IMR-90 (cell line): ENCODE data around the gene NSF. TPM values are rescaled to one million over a fixed set of nuclear protein-coding genes. Genes with fewer than 3 reads are reported as not detected.
"Not testable (repeated sequence)": the region's sequence is repeated elsewhere in the genome, so short reads cannot be mapped to it uniquely, and the experiment has no call there.

ENCODE experiments used
- ATAC-seq: fragments of 200-7000 bp; cut with Tn5 transposase; 2 replicates; pipeline ENCODE4 v1.9.1; 2020; ENCODE audit warnings: low read depth, mild to moderate bottlenecking, moderate library complexity
- BruUV-seq: library from RNA; stranded (reverse); fragments of 400-500 nt; replicated peaks from 2 replicates; lab custom pipeline; 2021; lab: Mats Ljungman, UMichigan
- CTCF ChIA-PET: fragments of 300-600 bp; formaldehyde crosslinking; extraction: SDS; loops from one replicate; lab custom pipeline; 2021; ENCODE audit warnings: antibody characterized with exemption; lab: Yijun Ruan, JAX
- POLR2A ChIA-PET: fragments of 300-600 bp; sonication (Branson Sonifier 250); formaldehyde crosslinking; loops from one replicate; lab custom pipeline; 2022; ENCODE audit warnings: antibody characterized with exemption; ENCODE audit not compliant: unreplicated experiment; lab: Charles Lee
- DNase-seq: peaks from one replicate; pipeline ENCODE4 v3.0.0; 2013
- H2AFZ ChIP-seq: replicated peaks from 2 replicates; pipeline ENCODE3; 2013; ENCODE audit warnings: low read length, mild to moderate bottlenecking; ENCODE audit not compliant: poor library complexity
- H2AK5ac ChIP-seq: 2 replicates; pipeline ENCODE4 v1.6.1; 2013; ENCODE audit warnings: low read depth, low read length, inconsistent platforms
- H2AK9ac ChIP-seq: replicated peaks from 2 replicates; pipeline ENCODE3; 2013; ENCODE audit warnings: mild to moderate bottlenecking, low read depth, low read length, moderate library complexity; ENCODE audit not compliant: poor library complexity
- H2BK120ac ChIP-seq: 2 replicates; pipeline ENCODE4 v1.6.1; 2013; ENCODE audit warnings: low read depth, low read length, inconsistent platforms
- H2BK15ac ChIP-seq: 3 replicates; pipeline ENCODE4 v1.6.1; 2013; ENCODE audit warnings: low read depth, low read length, inconsistent platforms
- H2BK20ac ChIP-seq: 2 replicates; pipeline ENCODE4 v1.6.1; 2013; ENCODE audit warnings: low read depth, mild to moderate bottlenecking, inconsistent platforms, low read length, moderate library complexity
- H2BK5ac ChIP-seq: 2 replicates; pipeline ENCODE4 v1.6.1; 2013; ENCODE audit warnings: mild to moderate bottlenecking, low read depth, low read length, inconsistent platforms; ENCODE audit not compliant: poor library complexity, severe bottlenecking
- H3K14ac ChIP-seq: replicated peaks from 2 replicates; pipeline ENCODE4 v1.6.1; 2013; ENCODE audit warnings: low read depth, low read length, inconsistent platforms
- H3K18ac ChIP-seq: 2 replicates; pipeline ENCODE4 v1.6.1; 2013; ENCODE audit warnings: low read depth, low read length, control low read depth
- H3K23ac ChIP-seq: 2 replicates; pipeline ENCODE4 v1.6.1; 2013; ENCODE audit warnings: low read depth, low read length, inconsistent platforms
- H3K27ac ChIP-seq: 2 replicates; pipeline ENCODE4 v1.5.1; 2013; ENCODE audit warnings: mild to moderate bottlenecking, control low read depth, low read length; ENCODE audit not compliant: insufficient read depth
- H3K27me3 ChIP-seq: 2 replicates; pipeline ENCODE4 v1.6.1; 2013; ENCODE audit warnings: low read length; ENCODE audit not compliant: control insufficient read depth, insufficient read depth
- H3K36me3 ChIP-seq: 2 replicates; pipeline ENCODE4 v1.6.1; 2013; ENCODE audit warnings: low read length, mixed read lengths; ENCODE audit not compliant: control insufficient read depth, insufficient read depth
- H3K4ac ChIP-seq: 2 replicates; pipeline ENCODE4 v1.6.1; 2013; ENCODE audit warnings: low read depth, low read length, inconsistent platforms
- H3K4me1 ChIP-seq: 2 replicates; pipeline ENCODE4 v1.6.1; 2013; ENCODE audit warnings: low read length, mixed read lengths; ENCODE audit not compliant: control insufficient read depth, insufficient read depth
- H3K4me2 ChIP-seq: 2 replicates; pipeline ENCODE4 v1.6.1; 2013; ENCODE audit warnings: low read depth, mild to moderate bottlenecking, control low read depth, low read length, moderate library complexity
- H3K4me3 ChIP-seq: 2 replicates; pipeline ENCODE4 v1.5.1; 2013; ENCODE audit warnings: low read depth, mild to moderate bottlenecking, control low read depth, low read length, moderate library complexity; ENCODE audit not compliant: insufficient read depth
- H3K56ac ChIP-seq: 2 replicates; pipeline ENCODE4 v1.6.1; 2013; ENCODE audit warnings: low read length, inconsistent platforms; ENCODE audit not compliant: insufficient read depth; ENCODE audit errors: extremely low read depth
- H3K79me1 ChIP-seq, 2 experiments: 2 replicates each; pipeline ENCODE4 v1.6.1; 2013; ENCODE audit warnings: low read length in 2 of 2, inconsistent platforms in 1 of 2, low read depth in 1 of 2
- H3K9ac ChIP-seq: 2 replicates; pipeline ENCODE4 v1.6.1; 2013; ENCODE audit warnings: low read depth, low read length, control low read depth
- H3K9me1 ChIP-seq: 2 replicates; pipeline ENCODE4 v1.6.1; 2013; ENCODE audit warnings: low read length, inconsistent platforms; ENCODE audit not compliant: insufficient read depth
- H3K9me3 ChIP-seq: 2 replicates; pipeline ENCODE4 v1.6.1; 2013; ENCODE audit warnings: low read length; ENCODE audit not compliant: control insufficient read depth, insufficient read depth
- H4K20me1 ChIP-seq: 2 replicates; pipeline ENCODE4 v1.6.1; 2013; ENCODE audit warnings: low read length, inconsistent platforms; ENCODE audit not compliant: insufficient read depth
- H4K5ac ChIP-seq: 2 replicates; pipeline ENCODE4 v1.6.1; 2013; ENCODE audit warnings: mild to moderate bottlenecking, low read depth, low read length, control low read depth
- H4K8ac ChIP-seq, 2 experiments: 2 replicates each; pipeline ENCODE4 v1.6.1; 2013; ENCODE audit warnings: low read depth in 2 of 2, low read length in 2 of 2, control low read depth in 1 of 2, inconsistent platforms in 1 of 2
- H4K91ac ChIP-seq: 2 replicates; pipeline ENCODE4 v1.6.1; 2013; ENCODE audit warnings: low read depth, low read length, inconsistent platforms; ENCODE audit not compliant: insufficient read depth
- WGBS, 2 experiments: methylation state at CpG; one replicate each; pipeline versions ENCODE4 v1.1.5 to v1.1.7; 2013; ENCODE audit warnings: missing lambda C conversion rate in 2 of 2; ENCODE audit not compliant: insufficient read length in 1 of 2; ENCODE audit errors: extremely low coverage in 2 of 2; 5-methylcytosine and 5-hydroxymethylcytosine counted together
- dilution Hi-C: fragments of 300-500 bp; cut with HindIII; formaldehyde crosslinking; loops from one replicate; pipeline ENCODE4 v1.14.3; 2018; ENCODE audit warnings: low sequenced_read_pairs; ENCODE audit not compliant: unreplicated experiment
- in situ Hi-C: fragments of 300-500 bp; cut with MboI; formaldehyde crosslinking; loops from 3 replicates; pipeline ENCODE4 v1.14.3; 2019; ENCODE audit warnings: low sequenced_read_pairs, inconsistent platforms, mixed read lengths
- intact Hi-C: fragments of 100-400 bp; cut with micrococcal nuclease; formaldehyde crosslinking; loops from 2 replicates; pipeline ENCODE4 v1.10.0; 2022
- polyA plus RNA-seq, 3 experiments: library from polyadenylated mRNA; depleted of rRNA; stranded (reverse); fragments of >200 nt; gene quantifications; 2 replicates each; pipeline ENCODE4 v1.2.3, GENCODE V29; 2012; ENCODE audit warnings: low replicate concordance in 1 of 3
- total RNA-seq: library from RNA; depleted of rRNA; stranded (reverse); fragments of >200 nt; gene quantifications from 2 replicates; pipeline ENCODE4 v1.2.3, GENCODE V29; 2012

NSF gene
- total and polyA plus RNA-seq, 2 of the 4 experiments (the other 2 are of a cell fraction): 38.9 to 110 TPM

- DNase-seq, H3K23ac ChIP-seq, H3K36me3 ChIP-seq, H3K9me3 ChIP-seq, intact Hi-C loops, H3K9ac ChIP-seq, H3K27me3 ChIP-seq, H3K4me1 ChIP-seq, H2AFZ ChIP-seq, POLR2A ChIA-PET, H3K4me3 ChIP-seq, CTCF ChIA-PET, H3K56ac ChIP-seq, H3K79me1 ChIP-seq, H3K9me1 ChIP-seq, H2AK9ac ChIP-seq, H2BK20ac ChIP-seq, in situ Hi-C loops, H3K18ac ChIP-seq, H4K5ac ChIP-seq, H2AK5ac ChIP-seq, H3K4me2 ChIP-seq, ATAC-seq, H3K27ac ChIP-seq, H2BK5ac ChIP-seq, H4K8ac ChIP-seq, H2BK15ac ChIP-seq, H3K4ac ChIP-seq, H4K20me1 ChIP-seq, H2BK120ac ChIP-seq, H4K91ac ChIP-seq, BruUV-seq, dilution Hi-C loops, H3K14ac ChIP-seq: not testable (repeated sequence)
- WGBS, 2 experiments: no CpG with 5 or more reads among the region's 3 CpGs
Measured at GRCh38 chr17:46617121-46617520, 26.7 kb downstream of the NSF start.

- H3K23ac ChIP-seq, H3K14ac ChIP-seq, intact Hi-C loops, CTCF ChIA-PET, ATAC-seq, H2BK5ac ChIP-seq, H2BK120ac ChIP-seq, H2BK15ac ChIP-seq, H3K27ac ChIP-seq, H3K79me1 ChIP-seq, H4K8ac ChIP-seq, H2AK9ac ChIP-seq, BruUV-seq, H4K91ac ChIP-seq, H3K27me3 ChIP-seq, H2AK5ac ChIP-seq, H3K4ac ChIP-seq, H2AFZ ChIP-seq, H3K4me2 ChIP-seq, H4K20me1 ChIP-seq, H3K9ac ChIP-seq, H3K36me3 ChIP-seq, H3K9me1 ChIP-seq, H3K9me3 ChIP-seq, POLR2A ChIA-PET, H3K4me1 ChIP-seq, H4K5ac ChIP-seq, H3K56ac ChIP-seq, in situ Hi-C loops, dilution Hi-C loops, DNase-seq, H3K18ac ChIP-seq, H3K4me3 ChIP-seq, H2BK20ac ChIP-seq: not testable (repeated sequence)
- no CpG with 5 or more reads among the region's 1 CpG for WGBS, 2 experiments
Measured at GRCh38 chr17:46618975-46619374, 28.5 kb downstream of the NSF start.
